GM10847 (cell line): ENCODE data around the gene LAMA2.

Experiments used
- POLR2A ChIP-seq: IDR thresholded peaks from 2 replicates; pipeline ENCODE4 v1.6.1; 2011; ENCODE audit not compliant: insufficient read length; ENCODE audit errors: extremely low read depth

Gene LAMA2

GRCh38 chr6:129114636-129115391, 231.9 kb downstream of the LAMA2 start:
- no peak for TF ChIP-seq POLR2A

GRCh38 chr6:129115471-129115870, 232.5 kb downstream of the LAMA2 start:
- no peak for TF ChIP-seq POLR2A

GRCh38 chr6:129117355-129117754, 234.4 kb downstream of the LAMA2 start:
- TF ChIP-seq POLR2A, result no peak

- TF ChIP-seq POLR2A, result no peak
Measured at GRCh38 chr6:129120856-129121638, 238.1 kb downstream of the LAMA2 start.

GRCh38 chr6:129124347-129124746, 241.4 kb downstream of the LAMA2 start:
- no peak for TF ChIP-seq POLR2A

- TF ChIP-seq POLR2A, result no peak
Measured at GRCh38 chr6:129130106-129130505, 247.2 kb downstream of the LAMA2 start.

GRCh38 chr6:129130959-129131681, 248.2 kb downstream of the LAMA2 start:
- TF ChIP-seq POLR2A, result no peak

GRCh38 chr6:129133770-129134192, 250.8 kb downstream of the LAMA2 start:
- TF ChIP-seq POLR2A, result no peak

GRCh38 chr6:129134535-129134934, 251.6 kb downstream of the LAMA2 start:
- TF ChIP-seq POLR2A, result no peak

- TF ChIP-seq POLR2A, result no peak
Measured at GRCh38 chr6:129135451-129135850, 252.5 kb downstream of the LAMA2 start.

- TF ChIP-seq POLR2A, result no peak
Measured at GRCh38 chr6:129136751-129137150, 253.8 kb downstream of the LAMA2 start.

- TF ChIP-seq POLR2A, result no peak
Measured at GRCh38 chr6:129138739-129139405, 255.9 kb downstream of the LAMA2 start.

GRCh38 chr6:129140526-129140925, 257.6 kb downstream of the LAMA2 start:
- no peak for TF ChIP-seq POLR2A

GRCh38 chr6:129141499-129141898, 258.6 kb downstream of the LAMA2 start:
- TF ChIP-seq POLR2A, result no peak

GRCh38 chr6:129146902-129147301, 264.0 kb downstream of the LAMA2 start:
- no peak for TF ChIP-seq POLR2A
